DOHH2 (cell line): ENCODE measurements around the gene CD36.

Source experiments
- H3F3A ChIP-seq: fragments of 200-600 bp; sonication (generic), shearing (Covaris generic); 2 replicates; pipeline ENCODE4 v1.6.0; 2016; ENCODE audit warnings: antibody characterized with exemption, mild to moderate bottlenecking; ENCODE audit not compliant: control insufficient read depth, insufficient read depth
- H3K27ac ChIP-seq: fragments of 200-600 bp; sonication (generic); 2 replicates; pipeline ENCODE4 v1.5.1; 2014; ENCODE audit warnings: low read depth, mild to moderate bottlenecking, low read length, moderate library complexity
- H3K27me3 ChIP-seq: fragments of 200-600 bp; sonication (generic); 2 replicates; pipeline ENCODE4 v1.6.1; 2014; ENCODE audit warnings: mild to moderate bottlenecking, low read length, mixed read lengths; ENCODE audit not compliant: control insufficient read depth
- H3K36me3 ChIP-seq: fragments of 200-600 bp; sonication (generic); 2 replicates; pipeline ENCODE4 v1.6.1; 2014; ENCODE audit warnings: mild to moderate bottlenecking, low read length, moderate library complexity, mixed read lengths; ENCODE audit not compliant: control insufficient read depth
- H3K4me1 ChIP-seq: fragments of 200-600 bp; sonication (generic); 2 replicates; pipeline ENCODE4 v1.6.1; 2014; ENCODE audit warnings: mild to moderate bottlenecking, low read length, mixed read lengths; ENCODE audit not compliant: control insufficient read depth
- H3K4me2 ChIP-seq: fragments of 200-600 bp; sonication (generic); 2 replicates; pipeline ENCODE4 v1.6.0; 2014; ENCODE audit warnings: mild to moderate bottlenecking, low read length, moderate library complexity
- H3K4me3 ChIP-seq: fragments of 200-600 bp; sonication (generic); 2 replicates; pipeline ENCODE4 v1.5.1; 2014; ENCODE audit warnings: mild to moderate bottlenecking, low read length, mixed read lengths
- H3K79me2 ChIP-seq: fragments of 200-600 bp; sonication (generic); 2 replicates; pipeline ENCODE4 v1.6.1; 2014; ENCODE audit warnings: mild to moderate bottlenecking, low read length, mixed read lengths; ENCODE audit not compliant: control insufficient read depth
- H3K9me2 ChIP-seq: fragments of 200-600 bp; sonication (generic); replicated peaks from 2 replicates; pipeline ENCODE4 v1.6.1; 2014; ENCODE audit warnings: mild to moderate bottlenecking, low read length, mixed read lengths; ENCODE audit not compliant: control insufficient read depth
- H3K9me3 ChIP-seq: fragments of 200-600 bp; sonication (generic); 2 replicates; pipeline ENCODE4 v1.6.1; 2014; ENCODE audit warnings: antibody characterized with exemption, low read length, mixed read lengths; ENCODE audit not compliant: control insufficient read depth, insufficient read depth
- H4K20me1 ChIP-seq: fragments of 200-600 bp; sonication (generic); 2 replicates; pipeline ENCODE4 v1.6.0; 2014; ENCODE audit warnings: low read depth, mild to moderate bottlenecking, antibody characterized with exemption, low read length, moderate library complexity; ENCODE audit not compliant: control insufficient read depth, insufficient read depth
- EZH2phosphoT487 ChIP-seq: fragments of 200-600 bp; sonication (generic); IDR thresholded peaks from 2 replicates; pipeline ENCODE4 v1.6.1; 2017; ENCODE audit warnings: borderline replicate concordance, mild to moderate bottlenecking, antibody characterized with exemption, low read length, moderate library complexity, mixed read lengths
- TF ChIP-seq, protein P1 (sequence below): fragments of 200-600 bp; sonication (generic); IDR thresholded peaks from one replicate; pipeline ENCODE4 v1.5.1; 2014; ENCODE audit warnings: antibody characterized with exemption, mild to moderate bottlenecking, low read depth, low read length; ENCODE audit not compliant: poor library complexity, severe bottlenecking

The CD36 gene

GRCh38 chr7:80721883-80722615, 83.6 kb downstream of the CD36 start:
- H3K27me3 ChIP-seq: no peaks in the 10 kb centered on the region
- H3K36me3 ChIP-seq: no peaks in the 10 kb centered on the region
- no peaks in the 10 kb centered on the region for H3F3A ChIP-seq
- no peak for TF ChIP-seq EZH2phosphoT487
- TF ChIP-seq, protein P1, sequence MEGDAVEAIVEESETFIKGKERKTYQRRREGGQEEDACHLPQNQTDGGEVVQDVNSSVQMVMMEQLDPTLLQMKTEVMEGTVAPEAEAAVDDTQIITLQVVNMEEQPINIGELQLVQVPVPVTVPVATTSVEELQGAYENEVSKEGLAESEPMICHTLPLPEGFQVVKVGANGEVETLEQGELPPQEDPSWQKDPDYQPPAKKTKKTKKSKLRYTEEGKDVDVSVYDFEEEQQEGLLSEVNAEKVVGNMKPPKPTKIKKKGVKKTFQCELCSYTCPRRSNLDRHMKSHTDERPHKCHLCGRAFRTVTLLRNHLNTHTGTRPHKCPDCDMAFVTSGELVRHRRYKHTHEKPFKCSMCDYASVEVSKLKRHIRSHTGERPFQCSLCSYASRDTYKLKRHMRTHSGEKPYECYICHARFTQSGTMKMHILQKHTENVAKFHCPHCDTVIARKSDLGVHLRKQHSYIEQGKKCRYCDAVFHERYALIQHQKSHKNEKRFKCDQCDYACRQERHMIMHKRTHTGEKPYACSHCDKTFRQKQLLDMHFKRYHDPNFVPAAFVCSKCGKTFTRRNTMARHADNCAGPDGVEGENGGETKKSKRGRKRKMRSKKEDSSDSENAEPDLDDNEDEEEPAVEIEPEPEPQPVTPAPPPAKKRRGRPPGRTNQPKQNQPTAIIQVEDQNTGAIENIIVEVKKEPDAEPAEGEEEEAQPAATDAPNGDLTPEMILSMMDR: no peak
- no peak overlapping the region for H3K27ac ChIP-seq
- no peaks in the 10 kb centered on the region for H3K9me2 ChIP-seq
- H3K79me2 ChIP-seq: no peaks in the 10 kb centered on the region
- no peak overlapping the region for H3K4me2 ChIP-seq
- no peaks in the 10 kb centered on the region for H4K20me1 ChIP-seq
- H3K4me3 ChIP-seq: no peak overlapping the region
- H3K9me3 ChIP-seq: no peaks in the 10 kb centered on the region
- H3K4me1 ChIP-seq: no peaks in the 10 kb centered on the region

DNA sequence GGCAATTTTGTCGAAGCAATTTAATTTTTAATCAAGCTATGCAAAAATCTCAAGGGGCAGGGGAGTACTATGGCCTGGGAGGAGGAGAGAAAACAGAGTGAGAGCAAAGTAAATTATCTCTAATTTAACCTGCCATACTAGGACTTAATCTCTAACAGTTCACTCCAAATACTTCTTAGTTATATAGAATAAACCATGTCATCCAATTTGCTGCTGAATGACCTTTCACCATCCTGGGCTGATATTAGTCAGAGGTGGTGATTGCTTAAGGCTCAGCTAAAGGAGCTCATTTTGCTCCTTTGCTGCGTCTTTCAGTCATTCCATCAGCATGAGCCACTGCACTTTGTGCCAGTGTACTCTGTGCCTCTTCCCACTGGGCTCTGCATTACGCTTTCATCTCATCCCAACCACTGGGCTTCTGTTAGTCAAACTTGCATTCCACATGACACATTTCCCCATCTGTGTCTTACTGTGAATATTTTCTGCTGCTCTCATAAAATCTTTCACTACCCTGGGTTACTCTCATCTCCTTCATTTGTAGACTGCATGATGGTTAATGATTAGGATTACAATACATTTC, 84.3 kb downstream of the CD36 start:
- H3K9me2 ChIP-seq: no peaks in the 10 kb centered on the region
- TF ChIP-seq, protein P1: no peak
- no peak for TF ChIP-seq EZH2phosphoT487
- H3K27me3 ChIP-seq: no peaks in the 10 kb centered on the region
- no peak overlapping the region for H3K4me3 ChIP-seq
- no peaks in the 10 kb centered on the region for H3K4me1 ChIP-seq
- H3K9me3 ChIP-seq: no peaks in the 10 kb centered on the region
- H3K36me3 ChIP-seq: no peaks in the 10 kb centered on the region
- H3K27ac ChIP-seq: no peak overlapping the region
- no peak overlapping the region for H3K4me2 ChIP-seq
- H3K79me2 ChIP-seq: no peaks in the 10 kb centered on the region
- no peaks in the 10 kb centered on the region for H4K20me1 ChIP-seq
- no peaks in the 10 kb centered on the region for H3F3A ChIP-seq

DNA sequence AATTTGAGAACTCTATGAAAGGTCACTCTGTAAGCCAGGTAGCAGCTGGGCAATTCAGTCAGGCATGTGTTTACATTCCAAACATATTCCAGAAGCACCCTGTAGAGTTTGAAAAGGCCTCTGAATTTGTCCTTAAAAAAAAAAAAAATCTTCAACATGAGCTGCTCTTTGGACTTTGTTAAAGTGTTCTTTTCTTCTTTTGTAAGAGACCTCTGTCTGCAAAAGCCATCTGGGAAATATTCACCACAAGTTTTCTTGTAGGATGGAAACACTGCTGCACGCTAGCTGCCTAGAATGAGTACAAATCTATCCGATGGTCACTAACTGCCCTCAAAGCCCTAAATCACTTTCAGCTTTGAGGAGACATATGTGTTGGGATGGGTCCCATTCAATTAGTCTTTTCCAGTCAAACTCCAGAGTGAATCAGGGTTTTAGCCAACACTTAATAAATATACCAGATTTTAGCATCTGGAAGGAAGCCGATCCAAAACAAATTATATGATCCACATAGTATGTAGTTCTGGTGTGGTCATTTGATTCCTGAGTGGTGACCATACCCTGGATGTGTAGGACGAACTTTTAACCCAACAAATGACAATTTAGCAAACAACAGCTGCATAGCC, 85.9 kb downstream of the CD36 start:
- Histone ChIP-seq H3K9me2 (no peaks in the 10 kb centered on the region), H3F3A (no peaks in the 10 kb centered on the region), H3K36me3 (no peaks in the 10 kb centered on the region), H3K4me1 (no peaks in the 10 kb centered on the region), H3K27me3 (no peaks in the 10 kb centered on the region), H3K79me2 (no peaks in the 10 kb centered on the region), H3K4me3 (no peak overlapping the region), H3K9me3 (no peaks in the 10 kb centered on the region), H3K4me2 (no peak overlapping the region), H4K20me1 (no peaks in the 10 kb centered on the region), H3K27ac (no peak overlapping the region)
- no peak for TF ChIP-seq EZH2phosphoT487
- TF ChIP-seq, protein P1: no peak
